NCI-H510A (cell line): ENCODE measurements around the gene DNM1.

Source experiments
- DNase-seq: peaks from one replicate; lab custom pipeline; 2025; lab: John Stamatoyannopoulos, UW

Gene DNM1

DNA sequence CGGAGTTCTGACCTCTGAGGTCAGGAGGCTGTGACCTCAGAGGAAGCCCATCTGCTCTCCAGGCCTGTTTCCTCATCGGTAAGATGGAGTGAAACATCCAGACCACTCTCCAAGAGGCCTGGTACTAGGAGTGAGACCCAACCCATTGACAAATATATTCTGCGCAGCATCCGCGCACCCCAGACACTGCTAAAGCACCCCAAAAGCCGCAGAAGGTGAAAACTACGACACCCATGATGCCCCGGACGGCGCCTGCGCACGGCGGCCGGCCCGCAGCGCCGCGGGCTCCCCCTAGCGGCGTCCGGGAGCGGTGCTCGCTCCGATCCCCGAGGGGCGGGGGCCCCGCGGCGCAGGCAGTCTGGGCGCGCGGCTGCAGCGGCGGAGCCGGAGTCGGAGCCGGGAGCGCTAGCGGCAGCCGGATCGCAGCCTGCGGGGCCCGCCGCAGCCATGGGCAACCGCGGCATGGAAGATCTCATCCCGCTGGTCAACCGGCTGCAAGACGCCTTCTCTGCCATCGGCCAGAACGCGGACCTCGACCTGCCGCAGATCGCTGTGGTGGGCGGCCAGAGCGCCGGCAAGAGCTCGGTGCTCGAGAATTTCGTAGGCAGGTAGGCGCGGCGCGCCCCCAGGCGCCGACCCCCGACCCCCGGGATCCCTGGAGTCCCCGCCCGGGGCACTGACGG, at the start of gene DNM1:
TSS of gene DNM1 (plus strand) at position 356 of the 683 bp plus-strand sequence. CDS start at position 448, 92 bp downstream.
- DNase-seq = peak; percentile 39

DNA sequence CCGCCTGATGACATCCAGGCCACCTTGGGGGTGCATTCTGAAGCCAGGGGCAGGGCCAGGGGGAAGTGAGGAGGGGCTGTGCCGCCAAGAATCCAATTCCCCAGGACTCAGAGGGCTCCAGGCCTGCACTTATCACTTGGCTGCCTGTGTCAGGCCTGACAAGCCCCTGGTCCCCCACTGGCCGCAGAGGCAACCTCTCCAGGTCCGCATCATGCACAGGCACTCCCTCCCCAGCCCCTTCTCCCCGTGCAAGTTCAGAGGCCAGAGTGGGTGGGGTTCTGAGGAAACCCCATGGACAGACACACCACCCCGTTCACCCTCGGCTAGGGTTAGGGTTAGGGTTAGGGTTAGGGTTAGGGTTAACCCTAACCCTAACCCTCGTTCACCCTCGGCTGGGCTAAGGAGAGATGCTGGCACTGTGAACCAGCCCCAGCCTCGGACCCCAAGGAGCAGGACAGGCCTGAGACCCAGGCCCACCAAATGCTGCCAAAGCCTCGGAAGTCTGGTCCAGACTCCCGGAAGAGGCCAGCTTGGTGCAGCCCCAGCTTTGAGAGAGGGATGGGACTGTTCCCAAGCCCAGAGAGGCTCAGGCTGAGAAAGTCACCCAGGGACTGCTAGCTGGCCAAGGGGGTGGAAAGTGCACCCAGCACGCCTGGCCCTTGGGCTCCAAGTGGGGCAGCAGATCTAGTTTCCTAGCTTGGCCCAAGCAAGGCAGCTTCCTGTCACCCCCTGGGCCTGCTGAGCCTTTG, 49.1 kb upstream of the DNM1 start:
- DNase-seq = no peak

DNA sequence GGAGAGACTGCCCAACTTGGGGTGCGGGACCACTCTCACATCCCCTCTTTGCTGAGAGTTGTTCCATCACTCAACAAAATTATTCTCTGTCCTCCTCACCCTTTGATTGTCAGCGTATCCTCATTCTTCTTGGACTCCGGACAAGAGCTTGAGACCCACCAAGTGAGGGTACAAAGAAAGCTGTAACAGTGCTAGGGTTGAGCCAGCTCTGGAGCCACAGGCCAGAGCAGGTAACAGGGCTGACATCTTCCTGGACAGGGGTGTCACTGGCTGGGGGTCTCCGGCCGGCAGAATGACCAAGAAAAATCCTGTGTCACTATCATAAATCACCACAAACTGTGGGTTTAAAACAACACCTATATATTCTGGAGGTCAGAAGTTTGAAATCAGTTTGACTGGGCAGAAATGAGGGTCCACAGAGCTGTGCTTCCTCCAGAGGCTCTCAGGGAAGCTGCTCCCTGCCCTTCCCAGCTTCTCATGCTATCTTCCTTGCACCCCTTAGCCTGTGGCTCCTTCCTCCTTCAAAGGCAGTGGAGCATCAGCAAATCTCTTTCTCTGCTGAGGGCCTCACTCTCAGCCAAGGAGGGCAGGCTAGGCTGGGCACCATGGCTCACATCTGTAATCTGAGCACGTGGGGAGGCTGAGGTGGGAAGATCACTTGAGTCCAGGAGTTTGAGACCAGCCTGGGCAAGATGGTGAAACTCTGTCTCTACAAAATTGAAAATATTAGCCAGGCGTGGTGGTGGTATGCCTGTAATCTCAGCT, 47.3 kb upstream of the DNM1 start:
- no peak for DNase-seq

DNA sequence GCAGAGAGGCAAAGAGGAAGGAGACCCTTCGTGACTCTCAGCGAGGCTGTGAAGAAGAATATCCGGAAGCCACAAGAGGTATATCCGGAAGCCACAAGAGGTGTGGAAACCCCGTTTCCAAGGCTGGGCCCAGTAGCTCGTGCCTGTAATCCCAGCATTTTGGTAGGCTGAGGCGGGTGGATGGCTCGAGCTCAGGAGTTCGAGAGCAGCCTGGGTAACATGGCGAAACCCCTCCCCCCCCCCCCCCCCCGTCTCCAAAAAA, 43.7 kb upstream of the DNM1 start:
- DNase-seq = no peak

DNA sequence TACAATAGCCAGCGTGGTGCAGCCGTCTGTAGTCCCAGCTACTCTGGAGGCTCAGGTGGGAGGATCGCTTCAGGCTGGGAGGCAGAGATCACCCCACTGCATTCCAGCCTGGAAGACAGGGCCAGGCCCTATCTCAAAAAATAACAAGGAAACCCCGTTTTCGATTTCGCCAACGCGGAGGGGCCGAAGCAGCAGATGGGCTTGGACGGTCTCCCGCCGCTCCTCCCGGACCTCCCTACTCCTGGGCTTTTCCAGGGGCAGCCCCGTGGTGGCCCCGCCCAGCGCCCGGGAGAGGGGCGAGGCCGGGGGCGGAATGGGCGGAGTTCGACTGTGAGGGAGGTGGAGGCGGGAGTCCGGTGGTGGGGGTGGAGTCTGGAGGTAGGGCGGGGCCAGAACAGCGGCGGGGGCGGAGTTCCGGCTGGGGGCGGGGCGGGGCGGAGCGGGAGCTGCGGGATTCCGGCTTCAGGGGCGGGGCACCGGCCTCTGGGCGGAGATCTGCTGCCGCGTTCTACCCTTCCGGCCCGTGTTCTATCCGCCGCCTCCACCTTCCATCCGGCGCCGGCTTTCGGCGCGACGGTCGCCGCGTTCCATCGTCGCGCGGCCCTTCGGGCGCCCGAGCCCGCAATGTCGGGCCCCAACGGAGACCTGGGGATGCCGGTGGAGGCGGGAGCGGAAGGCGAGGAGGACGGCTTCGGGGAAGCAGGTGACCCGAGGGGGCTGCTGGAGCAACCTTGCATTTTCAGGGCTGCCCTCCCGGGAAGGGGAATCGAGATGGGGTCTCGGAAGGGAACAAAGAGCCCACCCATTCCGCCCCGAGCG, 43.2 kb upstream of the DNM1 start, which contains the start of gene BBLN:
TSS of gene BBLN (plus strand) at position 482 of the 819 bp plus-strand sequence. CDS start at position 625, 143 bp downstream.
- DNase-seq = peak; percentile 94

DNA sequence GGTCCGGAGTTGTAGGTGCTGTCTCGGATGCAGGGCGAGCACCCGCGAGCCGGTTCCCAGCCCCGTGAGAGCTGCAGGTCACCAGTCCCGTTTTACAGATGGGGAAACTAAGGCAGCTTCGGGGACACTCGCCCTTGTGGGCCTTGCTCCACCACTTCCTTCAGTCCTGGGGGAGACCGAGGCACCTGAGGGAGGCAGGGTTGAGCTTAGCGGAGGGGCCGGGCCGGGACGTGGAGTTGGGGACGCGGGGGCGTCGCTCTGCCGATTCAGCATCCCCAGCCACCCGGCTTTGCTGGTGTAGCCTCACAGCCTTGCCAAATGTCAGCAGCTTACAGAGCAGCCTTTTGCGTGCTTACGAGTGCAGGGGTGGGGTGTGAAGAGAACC, 42.6 kb upstream of the DNM1 start:
- no peak for DNase-seq

DNA sequence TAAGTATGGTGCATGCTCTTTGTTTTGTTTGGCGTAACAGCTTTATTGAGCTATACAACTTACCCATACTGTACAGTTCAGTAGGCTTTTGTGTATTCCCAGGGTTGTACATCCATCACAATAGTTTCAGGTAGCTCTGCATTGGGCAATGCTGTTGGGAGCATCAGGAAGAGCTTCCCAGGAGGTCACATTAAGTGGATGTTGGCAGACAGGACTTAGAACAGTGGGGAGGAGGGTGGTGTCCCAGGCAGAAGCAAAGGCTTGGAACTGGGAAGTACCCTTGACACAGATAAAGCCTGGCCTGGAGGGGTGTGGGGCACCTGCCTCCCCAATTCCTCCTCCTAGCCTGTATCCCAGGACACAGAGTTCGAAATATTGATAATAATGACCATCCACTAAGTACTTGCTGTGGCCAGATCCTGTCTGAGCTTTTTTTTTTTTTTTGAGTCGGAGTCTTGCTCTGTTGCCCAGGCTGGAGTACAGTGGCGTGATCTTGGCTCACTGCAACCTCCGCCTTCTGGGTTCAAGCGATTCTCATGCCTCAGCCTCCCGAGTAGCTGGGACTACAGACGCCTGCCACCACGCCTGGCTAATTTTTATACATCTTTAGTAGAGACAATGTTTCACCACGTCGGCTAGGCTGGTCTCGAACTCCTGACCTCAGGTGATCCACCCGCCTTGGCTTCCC, 41.8 kb upstream of the DNM1 start:
- DNase-seq = no peak

DNA sequence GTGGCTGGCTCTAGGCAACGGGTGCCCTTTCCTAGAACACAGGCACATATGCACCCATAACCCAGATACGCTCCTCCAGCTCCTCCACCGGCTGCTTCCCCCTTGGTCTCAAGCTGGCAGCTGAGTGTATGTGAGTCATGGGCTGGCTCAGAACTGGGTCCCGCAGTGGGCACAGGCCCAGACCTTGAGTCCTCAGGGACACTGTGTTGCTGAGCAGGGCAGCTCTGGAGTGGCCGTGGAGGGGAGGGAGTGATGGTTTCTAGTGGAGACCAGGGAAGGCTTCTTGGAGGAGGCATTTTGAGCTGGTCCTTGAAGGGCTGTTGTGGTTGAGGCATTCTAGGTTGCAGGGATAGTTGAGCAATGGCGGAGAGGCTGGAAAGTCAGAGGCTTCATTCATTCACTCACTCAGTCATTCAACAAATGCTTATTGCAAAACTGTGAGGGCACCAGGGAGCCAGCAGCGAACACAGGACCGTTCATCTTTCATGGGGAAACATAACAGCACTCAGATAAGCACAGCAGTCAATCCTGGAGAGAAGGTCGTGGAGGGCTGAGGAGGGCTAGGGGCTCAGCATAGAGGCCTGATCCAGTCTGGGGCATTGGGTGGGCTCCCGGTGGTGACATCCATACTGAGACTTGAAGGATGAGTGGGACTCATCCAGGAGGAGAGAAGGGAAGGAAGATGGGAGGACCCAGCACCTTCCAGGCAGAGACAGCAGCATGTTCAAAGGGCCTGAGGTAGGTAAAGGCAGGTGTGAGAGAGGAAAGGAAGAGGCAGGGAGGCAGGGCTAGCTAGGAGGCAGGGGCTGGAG, 40.8 kb upstream of the DNM1 start:
- DNase-seq = no peak

DNA sequence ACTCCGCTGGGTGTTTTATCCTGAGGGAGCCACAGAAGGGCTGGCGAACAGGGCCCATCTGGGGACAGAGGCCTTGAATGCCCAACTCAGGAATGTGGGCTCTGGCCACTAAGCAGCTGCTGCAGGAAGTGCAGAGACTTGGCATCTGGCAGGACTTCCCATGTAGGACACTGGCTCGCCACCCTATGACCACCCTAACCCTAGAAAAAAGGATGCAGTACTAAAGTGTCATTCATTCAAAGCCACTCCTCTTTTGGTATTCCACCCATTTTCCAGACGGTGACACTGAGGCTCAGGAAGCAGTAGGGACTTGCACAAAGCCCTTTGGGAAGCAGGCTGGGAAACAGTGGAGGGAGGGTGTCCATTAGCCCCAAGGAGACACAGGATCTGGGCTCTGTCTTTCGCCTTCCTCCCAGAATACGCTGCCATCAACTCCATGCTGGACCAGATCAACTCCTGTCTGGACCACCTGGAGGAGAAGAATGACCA, 40.1 kb upstream of the DNM1 start:
- DNase-seq = no peak

DNA sequence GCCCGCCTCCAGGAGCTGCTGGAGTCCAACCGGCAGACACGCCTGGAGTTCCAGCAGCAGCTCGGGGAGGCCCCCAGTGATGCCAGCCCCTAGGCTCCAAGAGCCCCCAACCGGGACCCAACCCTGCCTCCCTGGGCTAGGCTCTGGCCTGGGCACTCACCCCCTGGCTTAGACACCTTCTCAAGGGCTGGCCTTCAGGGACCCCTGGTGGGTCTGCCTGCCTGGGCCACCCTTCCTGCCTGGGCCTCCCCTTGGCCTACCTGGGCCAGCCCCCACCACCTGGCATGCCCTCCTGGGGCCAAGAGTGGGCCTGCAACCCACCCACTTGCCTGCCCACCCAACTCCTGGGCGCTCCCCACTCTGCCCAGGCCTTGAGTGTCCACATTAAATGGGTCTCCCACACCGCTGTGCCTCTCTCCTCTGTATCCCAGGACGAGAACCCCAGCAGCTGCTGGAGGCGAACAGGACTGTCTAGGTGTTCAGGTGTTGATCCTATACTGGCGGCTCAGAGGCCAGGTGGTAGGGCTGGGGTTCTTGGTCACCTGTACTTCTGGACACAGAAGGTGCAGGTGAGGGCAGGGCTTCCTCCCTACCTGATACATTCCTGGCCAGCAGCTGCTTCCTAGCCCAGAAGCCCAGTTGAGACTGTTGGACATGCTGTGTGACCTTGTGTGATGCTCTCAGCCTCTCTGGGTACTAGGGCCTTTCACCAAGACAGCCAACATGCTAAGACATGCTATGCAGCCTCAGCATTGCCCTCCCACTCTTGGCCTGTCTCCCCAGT, 39.5 kb upstream of the DNM1 start:
- DNase-seq = no peak

DNA sequence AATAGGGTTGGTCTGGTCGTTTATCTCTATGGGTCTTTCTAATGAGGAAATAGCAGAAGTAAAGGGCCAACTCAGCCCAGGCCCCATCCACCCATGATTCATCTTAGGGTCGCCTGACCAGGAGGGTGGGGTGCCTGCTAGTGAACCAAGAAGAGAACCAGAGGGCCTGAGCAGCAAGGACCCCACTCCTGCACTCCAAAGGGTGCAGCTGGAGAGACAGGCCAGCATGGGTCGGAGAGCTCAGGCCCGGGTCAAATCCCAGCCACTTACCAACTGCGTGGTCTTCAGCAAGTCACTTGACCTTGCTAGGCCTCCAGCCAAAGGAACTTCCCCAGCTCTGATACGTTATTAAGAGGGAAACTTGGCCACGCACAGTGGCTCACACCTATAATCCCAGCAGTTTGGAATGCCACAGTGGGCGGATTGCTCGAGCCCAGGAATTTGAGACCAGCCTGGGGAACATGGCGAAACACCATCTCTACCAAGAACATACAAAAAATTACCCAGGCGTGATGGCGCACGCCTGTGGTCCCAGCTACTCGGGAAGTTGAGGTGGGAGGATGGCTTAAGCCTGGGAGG, 38.8 kb upstream of the DNM1 start:
- no peak for DNase-seq

DNA sequence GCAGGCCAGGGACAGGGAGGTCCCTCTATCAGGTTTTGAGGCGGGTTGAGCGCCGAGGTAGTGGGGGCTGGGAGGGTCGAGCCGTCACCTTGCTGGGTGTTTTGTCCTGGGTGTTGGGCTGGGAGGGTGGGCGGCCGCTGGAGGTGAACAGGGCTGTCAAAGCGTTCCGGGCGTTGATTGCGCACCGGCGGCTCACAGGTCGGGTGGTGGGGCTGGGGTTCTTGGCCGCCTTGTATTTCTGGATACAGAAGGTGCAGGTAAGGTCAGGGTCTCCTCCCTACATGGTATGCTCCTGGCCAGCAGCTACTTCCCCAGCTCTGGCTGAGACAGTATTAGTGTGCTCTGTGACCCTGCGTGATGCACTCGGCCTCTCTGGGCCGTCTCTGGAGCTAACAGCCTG, 37.0 kb upstream of the DNM1 start:
- no peak for DNase-seq

DNA sequence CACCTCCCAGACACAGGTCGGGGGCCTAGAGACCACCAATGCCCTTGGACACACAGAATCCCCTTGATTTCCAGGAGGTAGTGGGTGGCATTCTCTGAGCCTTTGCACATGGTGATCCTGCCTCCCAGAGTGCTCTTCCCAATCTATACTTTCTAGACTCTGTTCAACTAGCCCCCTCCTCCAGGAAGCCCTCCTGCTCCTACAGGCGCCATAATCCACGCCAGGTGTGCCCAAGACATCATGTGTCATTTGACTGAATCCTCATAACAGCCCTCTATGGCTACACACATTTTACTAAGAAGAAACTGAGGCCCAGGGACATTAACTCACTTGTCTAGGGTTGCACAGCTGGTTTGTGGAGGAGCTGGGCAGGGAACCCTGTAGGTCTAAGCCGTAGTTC, 36.0 kb upstream of the DNM1 start:
- DNase-seq = no peak

DNA sequence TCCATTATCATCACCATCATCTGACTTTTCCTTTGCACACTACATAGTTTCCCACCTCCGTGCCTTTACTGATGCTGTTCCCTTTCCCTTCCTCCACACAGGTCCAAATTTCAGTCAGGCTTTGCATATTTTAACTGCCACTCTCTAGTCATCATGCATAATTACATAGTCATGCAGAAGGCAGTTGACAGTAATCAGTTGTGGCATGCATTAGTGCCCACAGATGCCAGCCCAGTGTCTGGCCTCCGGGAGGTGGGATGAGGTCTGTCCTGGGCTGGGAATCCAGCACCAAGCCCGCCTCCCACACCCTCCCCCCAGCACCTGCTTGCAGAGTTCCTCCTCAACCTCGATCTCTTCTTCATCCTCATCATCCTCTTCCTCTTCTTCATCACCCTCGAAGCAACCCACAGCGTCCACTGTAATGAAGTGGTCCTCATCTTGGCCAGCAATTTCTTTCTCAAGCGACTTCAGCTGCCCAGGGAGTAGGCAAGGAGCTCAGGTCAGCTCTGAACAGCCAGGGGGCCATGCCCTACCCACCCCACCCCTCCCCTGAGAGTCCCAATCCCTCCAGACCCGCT, 34.4 kb upstream of the DNM1 start:
- DNase-seq = no peak

DNA sequence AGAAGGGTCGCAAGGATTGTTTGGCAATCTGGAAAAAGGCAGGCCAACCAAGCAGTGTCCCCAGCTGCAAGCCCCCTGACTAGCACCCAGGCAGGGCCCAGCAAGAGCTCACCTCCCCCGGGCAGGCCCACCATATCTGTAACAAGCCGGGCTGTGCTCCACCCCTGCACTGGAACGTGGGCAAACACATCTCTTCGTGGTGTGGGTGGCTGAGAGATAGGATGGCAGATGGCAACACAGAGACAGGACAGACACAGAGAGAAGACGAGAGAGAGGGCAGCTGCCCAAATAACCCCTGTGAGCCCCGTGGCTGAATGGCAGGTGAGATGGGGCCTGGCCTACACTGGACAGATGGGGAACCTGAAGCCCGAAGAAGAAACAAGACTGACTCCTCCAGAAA, 33.7 kb upstream of the DNM1 start:
- no peak for DNase-seq

DNA sequence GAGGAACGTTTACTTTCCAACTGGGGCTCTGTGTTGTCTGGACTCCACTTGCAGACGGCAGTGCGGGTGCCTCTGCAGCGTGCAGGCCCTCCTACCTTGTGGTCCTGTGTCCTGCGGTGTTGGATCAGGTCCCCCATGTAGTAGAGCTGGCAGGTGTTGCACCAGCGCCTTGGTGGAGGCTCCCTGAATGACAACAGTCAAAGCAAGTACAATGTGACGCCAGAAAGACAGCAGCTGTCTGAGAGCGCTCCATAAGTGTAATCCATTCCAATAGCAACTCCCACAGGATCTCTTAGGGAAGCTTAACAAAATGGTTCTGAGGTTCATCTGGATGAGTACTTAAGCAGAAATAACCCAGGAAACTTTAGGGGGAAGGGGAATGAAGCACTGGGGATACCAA, 33.3 kb upstream of the DNM1 start:
- no peak for DNase-seq

DNA sequence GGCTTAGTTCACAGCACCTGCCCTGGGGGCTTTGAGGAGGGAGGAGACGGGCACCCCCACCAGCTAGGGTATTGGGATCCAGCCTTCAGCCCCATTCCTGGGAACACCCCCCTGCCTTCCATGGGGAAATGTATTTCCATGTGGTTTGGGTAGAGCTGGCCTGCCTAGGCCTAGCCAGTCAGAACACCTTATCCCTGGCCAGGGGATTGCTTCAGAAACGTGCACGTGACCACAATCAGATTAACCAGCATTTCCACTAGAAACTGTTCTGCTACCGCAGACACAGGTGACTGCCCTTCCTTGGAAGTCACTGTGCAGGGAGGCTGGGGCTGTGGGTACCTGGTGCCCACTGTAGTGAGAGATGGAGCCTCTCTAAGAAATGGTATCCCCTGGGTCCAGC, 29.1 kb upstream of the DNM1 start:
- no peak for DNase-seq

DNA sequence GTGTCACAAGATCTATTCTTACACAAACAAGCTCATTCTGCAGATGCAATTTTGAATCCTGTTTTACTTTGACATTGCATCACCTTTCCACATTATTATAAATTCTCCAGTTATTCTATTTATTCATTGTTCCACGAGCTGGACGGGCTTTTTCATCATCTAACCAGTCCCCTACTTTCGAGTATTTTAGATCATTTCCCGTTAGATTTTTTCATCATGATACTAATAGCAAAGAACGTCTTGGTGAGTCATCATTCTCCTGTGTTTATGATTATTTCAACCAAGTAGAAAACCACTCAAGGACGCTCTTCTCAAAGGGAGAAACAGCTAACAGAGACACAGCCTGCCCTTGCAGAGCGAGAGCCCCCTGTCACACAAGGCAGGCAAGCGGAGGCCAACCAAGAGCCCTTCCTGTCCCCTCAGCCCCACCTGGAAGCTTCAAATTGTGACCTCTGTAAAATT, 28.0 kb upstream of the DNM1 start:
- DNase-seq = no peak

DNA sequence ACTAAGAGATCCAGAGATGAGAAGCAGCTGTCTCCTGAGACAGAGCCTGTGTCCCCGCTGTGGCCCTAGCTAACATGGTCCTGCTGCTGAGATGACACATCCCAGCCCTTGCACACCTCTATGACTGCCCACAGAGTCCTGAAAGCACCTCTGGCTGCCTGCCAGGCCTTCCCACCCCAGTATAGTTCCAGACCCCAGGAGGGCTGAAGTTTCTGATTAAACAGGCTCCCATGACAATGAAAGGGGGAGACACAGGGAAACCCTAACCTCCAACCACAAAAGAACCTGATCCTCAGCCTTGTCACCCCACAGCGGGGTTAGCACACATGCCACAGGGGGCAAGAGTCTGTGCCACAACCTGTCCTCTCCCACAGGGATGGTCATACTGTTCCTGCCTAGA, 27.5 kb upstream of the DNM1 start:
- DNase-seq = no peak
